GM12878 (cell line): ENCODE results near the gene GALNT16. TPM values are rescaled to one million over a fixed set of nuclear protein-coding genes. Genes with fewer than 3 reads are reported as not detected.

ENCODE experiments used
- ATF3 ChIP-seq: IDR thresholded peaks from 2 replicates; pipeline ENCODE4 v1.6.1; 2011; ENCODE audit warnings: low read depth, mild to moderate bottlenecking, low read length, moderate library complexity, borderline replicate concordance; ENCODE audit errors: extremely low read depth
- BCLAF1 ChIP-seq: fragments of 450-650 bp; IDR thresholded peaks from 2 replicates; pipeline ENCODE4 v1.6.1; 2017; ENCODE audit warnings: antibody characterized with exemption, mild to moderate bottlenecking, moderate library complexity
- CREM ChIP-seq: IDR thresholded peaks from 2 replicates; pipeline ENCODE4 v1.6.1; 2014; ENCODE audit warnings: antibody characterized with exemption, low read depth
- EGR1 ChIP-seq, 2 experiments: IDR thresholded peaks; 1 replicate in 1 of 2; 2 replicates in 1 of 2; pipeline ENCODE4 v1.6.1; 2011 to 2012; ENCODE audit warnings: low read depth in 2 of 2, low read length in 2 of 2, borderline replicate concordance in 1 of 2, mild to moderate bottlenecking in 1 of 2, moderate library complexity in 1 of 2
- ETV6 ChIP-seq, 2 experiments: fragments of 450-650 bp in 1 of 2; IDR thresholded peaks in 1 of 2; conservative IDR thresholded peaks in 1 of 2; 2 replicates each; pipeline ENCODE4 v1.6.1; 2014; ENCODE audit warnings: antibody characterized with exemption in 1 of 2, borderline replicate concordance in 1 of 2, low read depth in 1 of 2, mild to moderate bottlenecking in 1 of 2, moderate library complexity in 1 of 2
- FOS ChIP-seq: IDR thresholded peaks from 3 replicates; pipeline ENCODE4 v1.6.1; 2011; ENCODE audit warnings: borderline replicate concordance; ENCODE audit not compliant: insufficient read length; ENCODE audit errors: extremely low read depth
- HCFC1 ChIP-seq: fragments of 150-350 bp; IDR thresholded peaks from 2 replicates; pipeline ENCODE4 v1.6.1; 2014; ENCODE audit warnings: low read length
- KAT2A ChIP-seq: conservative IDR thresholded peaks from 2 replicates; pipeline ENCODE4 v1.6.1; 2011; ENCODE audit warnings: low read depth, low read length; ENCODE audit not compliant: control insufficient read depth
- NR2C1 ChIP-seq: fragments of 450-650 bp; IDR thresholded peaks from 2 replicates; pipeline ENCODE4 v1.6.1; 2017; ENCODE audit warnings: antibody characterized with exemption, mild to moderate bottlenecking, moderate library complexity
- NRF1 ChIP-seq: conservative IDR thresholded peaks from 2 replicates; pipeline ENCODE4 v1.6.1; 2011; ENCODE audit warnings: mild to moderate bottlenecking, low read depth, low read length, improper control_type of control experiment
- REST ChIP-seq: IDR thresholded peaks from 2 replicates; pipeline ENCODE4 v1.6.1; 2012; ENCODE audit warnings: mild to moderate bottlenecking, low read depth, low read length
- SKIL ChIP-seq: fragments of 450-650 bp; IDR thresholded peaks from 2 replicates; pipeline ENCODE4 v1.6.1; 2017; ENCODE audit warnings: mild to moderate bottlenecking, low read depth, inconsistent platforms; ENCODE audit not compliant: poor library complexity, severe bottlenecking
- SMAD5 ChIP-seq: IDR thresholded peaks from 2 replicates; pipeline ENCODE4 v1.6.1; 2016; ENCODE audit warnings: antibody characterized with exemption, low read depth
- SMARCA5 ChIP-seq: fragments of 450-650 bp; IDR thresholded peaks from 2 replicates; pipeline ENCODE4 v1.6.1; 2017; ENCODE audit warnings: mild to moderate bottlenecking
- ZNF592 ChIP-seq: fragments of 450-650 bp; IDR thresholded peaks from 2 replicates; pipeline ENCODE4 v1.6.1; 2017; ENCODE audit warnings: mild to moderate bottlenecking, moderate library complexity
- polyA plus RNA-seq, 11 experiments: library from polyadenylated mRNA; depleted of rRNA in 4 of 11; unstranded in 6 of 11; stranded (reverse) in 5 of 11; fragments of >200 nt; fragmentation: Nextera tagmentation in 4 of 11; fragmentation: Illumina TruSeq in 1 of 11; extraction: Ambion mirVana in 4 of 11; extraction: Trizol in 1 of 11; gene quantifications; 1 replicate in 1 of 11; 2 replicates in 10 of 11; pipeline versions ENCODE4 v1.2.1 to v1.2.3, GENCODE V29; 2011 to 2016; ENCODE audit warnings: inconsistent platforms in 2 of 11, missing spikeins in 2 of 11, low read depth in 1 of 11
- total RNA-seq, 4 experiments: library from RNA; depleted of rRNA in 3 of 4; stranded (reverse); fragments of >200 nt in 3 of 4; fragmentation: Illumina TruSeq in 1 of 4; extraction: Trizol in 1 of 4; gene quantifications; 2 replicates each; pipeline versions ENCODE4 v1.2.1 to v1.2.3, GENCODE V29; 2013 to 2021

GALNT16 gene
- total and polyA plus RNA-seq, 10 of the 15 experiments (the other 5 are each of a cell fraction or from before 2014, with no cell fraction given) = under 0.01 to 0.08 (median 0.03) TPM; not detected in 3

- no peak for TF ChIP-seq ETV6 (conservative IDR thresholded peaks at IDR 0.05 in 1 of 2, IDR thresholded peaks at IDR 0.05 in 1 of 2; ENCODE audit: borderline replicate concordance in 1 of 2, low read depth in 1 of 2)
- no peak for TF ChIP-seq ZNF592
- no peak for TF ChIP-seq ATF3
- no peak for TF ChIP-seq BCLAF1
- TF ChIP-seq HCFC1 = no peak
- no peak for TF ChIP-seq SMAD5
- no peak for TF ChIP-seq NR2C1
- no peak for TF ChIP-seq REST
- no peak for TF ChIP-seq EGR1 (IDR thresholded peaks at IDR 0.05; ENCODE audit: borderline replicate concordance in 1 of 2, low read depth in 2 of 2, low read length in 2 of 2)
- TF ChIP-seq FOS = no peak
- TF ChIP-seq SMARCA5 = no peak
- no peak; the same call in 1 of the 2 replicates for TF ChIP-seq CREM
- TF ChIP-seq SKIL = no peak
- TF ChIP-seq KAT2A = no peak
- no peak for TF ChIP-seq NRF1
These were observed 98.4 kb downstream of the GALNT16 start (continued) for GRCh38 chr14:69358233-69358963.
